GM19467 (cell line): ENCODE results near the gene ADAMTS6.
"Not testable (repeated sequence)": the region's sequence is repeated elsewhere in the genome, so short reads cannot be mapped to it uniquely, and the experiment has no call there.

Source experiments
- ATAC-seq: cut with Tn5 transposase; IDR thresholded peaks from one replicate; pipeline ENCODE4 v1.9.1; 2021; ENCODE audit warnings: mild to moderate bottlenecking, moderate library complexity; ENCODE audit not compliant: unreplicated experiment

ADAMTS6 gene

GRCh38 chr5:65199993-65200675 is 281.6 kb downstream of the ADAMTS6 start:
- no peak for ATAC-seq

- ATAC-seq = no peak
Observed at GRCh38 chr5:65198456-65199120, 283.1 kb downstream of the ADAMTS6 start.

GRCh38 chr5:65197531-65198455 is 283.9 kb downstream of the ADAMTS6 start:
- ATAC-seq = no peak

- ATAC-seq = no peak
Observed at GRCh38 chr5:65194871-65195270, 286.8 kb downstream of the ADAMTS6 start.

- no peak for ATAC-seq
Observed at GRCh38 chr5:65192331-65192730, 289.4 kb downstream of the ADAMTS6 start.

GRCh38 chr5:65191554-65192135 is 290.1 kb downstream of the ADAMTS6 start:
- no peak for ATAC-seq

- no peak for ATAC-seq
Observed at GRCh38 chr5:65190328-65191053, 291.2 kb downstream of the ADAMTS6 start.

- no peak for ATAC-seq
Observed at GRCh38 chr5:65186646-65187227, 295.0 kb downstream of the ADAMTS6 start.

- no peak for ATAC-seq
Observed at GRCh38 chr5:65185468-65185867, 296.3 kb downstream of the ADAMTS6 start.

GRCh38 chr5:65184780-65185179 is 296.9 kb downstream of the ADAMTS6 start:
- no peak for ATAC-seq

GRCh38 chr5:65174231-65174630 is 307.5 kb downstream of the ADAMTS6 start:
- not testable (repeated sequence) for ATAC-seq

GRCh38 chr5:65173130-65173525 is 308.6 kb downstream of the ADAMTS6 start:
- ATAC-seq = no peak

GRCh38 chr5:65172486-65173129 is 309.1 kb downstream of the ADAMTS6 start:
- no peak for ATAC-seq

- ATAC-seq = no peak
Observed at GRCh38 chr5:65171645-65172044, 310.1 kb downstream of the ADAMTS6 start.

GRCh38 chr5:65163698-65164097 is 318.0 kb downstream of the ADAMTS6 start:
- no peak for ATAC-seq

- no peak for ATAC-seq
Observed at GRCh38 chr5:65161655-65162054, 320.1 kb downstream of the ADAMTS6 start.

GRCh38 chr5:65157906-65158603 is 323.7 kb downstream of the ADAMTS6 start:
- ATAC-seq = no peak

- no peak for ATAC-seq
Observed at GRCh38 chr5:65156933-65157332, 324.8 kb downstream of the ADAMTS6 start.

- ATAC-seq = no peak
Observed at GRCh38 chr5:65152131-65152530, 329.6 kb downstream of the ADAMTS6 start.
